GM18858 (cell line): ENCODE measurements around the gene SF1.

Experiments
- ATAC-seq: cut with Tn5 transposase; IDR thresholded peaks from one replicate; pipeline ENCODE4 v1.9.1; 2021; ENCODE audit not compliant: unreplicated experiment

Gene SF1

DNA sequence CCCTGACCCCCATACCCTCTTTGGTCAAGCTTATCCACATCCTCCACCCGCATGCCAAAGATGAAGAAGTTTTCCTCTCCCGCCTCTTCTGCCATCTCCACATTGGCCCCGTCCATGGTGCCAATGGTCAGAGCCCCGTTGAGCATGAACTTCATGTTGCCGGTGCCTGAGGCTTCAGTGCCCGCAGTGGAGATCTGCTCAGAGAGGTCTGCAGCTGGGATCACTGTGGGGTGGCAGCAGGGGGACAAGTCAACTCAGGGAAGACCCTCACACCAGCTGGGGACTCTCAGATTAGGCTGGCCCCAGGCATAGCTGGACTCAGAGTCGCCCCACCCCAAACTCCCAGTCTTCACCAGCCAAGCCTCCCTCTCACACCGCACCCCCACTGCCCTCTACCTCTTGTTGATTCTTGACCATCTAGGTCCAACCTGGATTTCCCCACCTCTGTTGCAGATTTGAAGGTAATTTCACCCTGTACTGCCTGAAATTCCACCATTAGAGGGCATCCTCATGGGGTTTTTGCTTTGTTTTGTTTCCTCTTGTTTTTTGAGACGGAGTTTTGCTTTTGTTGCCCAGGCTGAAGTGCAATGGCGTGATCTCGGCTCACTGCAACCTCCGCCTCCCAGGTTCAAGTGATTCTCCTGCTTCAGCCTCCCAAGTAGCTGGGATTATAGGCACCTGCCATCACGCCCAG is 27.8 kb downstream of the SF1 start:
- ATAC-seq = no peak

DNA sequence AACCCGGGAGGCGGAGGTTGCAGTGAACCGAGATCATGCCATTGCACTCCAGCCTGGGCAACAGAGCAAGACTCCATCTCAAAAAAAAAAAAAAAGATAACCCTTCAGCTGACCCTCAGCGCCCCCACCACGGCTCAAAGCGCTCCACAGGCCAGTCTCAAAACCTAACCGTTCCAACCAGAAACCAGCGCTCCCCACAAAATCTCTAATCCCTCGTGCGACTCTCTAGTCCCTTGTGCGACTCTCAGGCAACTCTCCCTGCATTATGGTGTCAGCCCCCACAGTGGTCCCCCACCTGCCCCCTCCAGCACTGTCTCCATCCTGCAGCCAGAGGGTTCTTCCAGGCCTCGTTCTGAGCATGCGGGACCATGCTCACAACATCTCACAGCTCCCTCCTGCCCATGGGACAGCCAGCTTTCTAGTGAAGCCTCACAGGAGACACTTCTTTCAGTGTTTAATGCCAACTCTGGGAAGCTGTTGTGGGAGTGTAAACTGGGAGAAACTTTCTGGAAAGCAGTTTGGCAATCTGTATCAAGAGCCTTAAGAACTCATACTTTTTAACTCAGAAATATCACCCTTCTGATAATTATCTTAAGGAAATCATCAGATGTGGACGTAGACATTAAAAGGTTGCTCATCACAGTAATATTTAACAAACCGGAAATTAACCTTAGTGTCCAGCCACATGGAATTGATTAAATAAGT is 30.2 kb downstream of the SF1 start:
- no peak for ATAC-seq

DNA sequence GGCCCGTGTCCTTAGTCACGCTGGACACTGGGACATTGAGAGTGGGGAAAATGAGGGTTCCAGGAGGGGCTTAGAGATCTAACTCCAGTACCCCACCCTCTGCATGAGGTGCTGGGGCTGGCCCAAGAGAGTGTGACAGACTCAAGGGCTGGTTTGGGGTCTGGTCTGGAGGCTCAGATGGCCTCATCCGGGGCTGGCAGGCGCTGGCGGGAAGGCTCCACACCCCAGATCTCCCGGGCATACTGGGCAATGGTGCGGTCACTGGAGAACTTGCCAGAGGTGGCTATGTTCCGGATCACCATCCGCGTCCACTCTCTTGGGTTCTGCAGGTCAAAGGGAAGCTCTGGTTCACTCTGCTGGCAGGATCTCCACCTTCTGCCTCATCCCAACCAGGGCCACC is 31.9 kb downstream of the SF1 start:
- no peak for ATAC-seq

DNA sequence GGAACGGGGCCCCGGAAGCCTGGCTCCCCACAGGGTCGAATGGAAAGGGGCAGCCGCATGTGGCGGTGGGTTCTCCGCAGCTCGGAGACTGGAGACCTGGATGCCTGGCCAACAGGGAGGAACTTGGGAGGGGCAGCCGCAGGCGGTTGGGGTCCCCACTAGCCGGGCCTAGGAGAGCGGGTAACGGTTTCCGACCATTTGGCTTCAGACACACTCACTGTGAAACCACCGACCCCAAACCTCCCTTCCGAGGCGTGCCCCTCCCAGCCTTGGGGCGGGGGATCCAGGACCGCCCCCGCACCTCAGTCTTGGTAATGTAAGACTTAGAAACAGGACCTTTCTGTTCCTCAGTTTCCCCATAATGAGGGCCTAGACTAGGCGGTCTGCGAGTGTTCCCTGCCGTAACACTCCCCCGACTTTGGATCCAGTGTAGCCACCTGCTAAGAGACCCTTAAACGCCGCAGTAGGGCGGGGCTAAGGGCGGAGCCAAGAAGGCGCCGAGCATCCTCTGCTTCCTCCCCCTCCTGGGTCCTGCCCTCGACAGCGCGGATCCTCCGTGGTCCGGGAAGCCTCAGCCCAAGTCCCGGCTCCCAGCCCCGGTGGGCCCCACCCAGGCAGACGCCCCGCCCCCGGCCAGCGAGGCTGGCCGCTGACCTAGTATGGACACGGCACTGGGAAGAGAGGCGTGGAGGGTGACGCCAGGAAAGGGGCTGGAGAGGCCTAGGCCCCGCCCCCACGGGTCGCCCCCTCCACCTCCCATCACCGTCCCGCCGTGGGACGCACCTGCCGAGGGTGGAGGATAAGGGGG is 32.6 kb downstream of the SF1 start:
- no peak for ATAC-seq

DNA sequence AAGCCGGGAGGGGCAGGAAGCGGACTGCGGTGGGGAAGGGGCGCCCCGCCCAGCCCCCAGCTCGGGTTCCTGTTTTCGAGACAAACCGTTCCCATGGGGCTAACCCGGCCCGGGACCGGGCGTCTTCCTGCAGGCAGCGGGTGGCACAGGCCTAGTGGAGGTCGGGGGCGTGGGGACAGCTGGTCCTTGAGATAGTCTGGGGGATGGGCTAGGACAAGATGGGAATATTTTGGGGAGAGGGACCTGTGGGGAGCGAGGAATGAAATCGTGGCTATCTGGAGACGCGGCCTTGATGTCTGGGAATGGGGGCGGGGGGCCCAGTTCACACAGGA is 33.2 kb downstream of the SF1 start:
- ATAC-seq = no peak

DNA sequence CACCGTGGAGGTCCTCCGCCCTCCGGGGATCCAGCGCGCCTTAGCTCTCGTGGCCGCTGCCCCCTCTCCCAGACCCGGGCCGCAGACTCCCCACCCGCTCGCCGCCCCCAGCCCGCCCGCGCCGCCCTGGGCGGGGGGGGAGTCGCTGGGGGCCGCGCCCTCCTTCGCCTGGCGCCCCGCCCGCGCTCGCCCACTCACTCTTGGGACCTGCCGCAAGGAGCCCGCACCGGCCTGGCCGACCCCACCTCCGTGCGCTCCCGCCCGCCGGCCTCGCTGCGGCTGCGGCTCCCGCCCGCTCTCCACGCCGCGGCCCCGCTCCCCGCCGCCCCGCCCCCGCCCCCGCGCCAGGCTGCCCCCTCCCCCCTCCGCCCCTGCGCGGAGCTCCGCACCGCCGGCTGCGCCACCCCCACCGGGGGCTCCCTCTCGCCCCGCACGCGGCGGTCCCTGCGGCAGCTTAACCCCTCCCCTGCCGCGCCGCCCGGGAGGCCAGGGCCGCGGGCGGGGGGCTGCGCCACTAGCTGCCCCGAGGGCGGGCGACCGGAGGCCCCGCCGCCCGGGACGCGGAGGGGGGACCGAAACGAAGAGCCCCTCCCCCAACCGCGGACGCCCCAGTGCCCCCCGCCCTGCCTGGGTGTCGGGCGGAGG is 33.7 kb downstream of the SF1 start:
- no peak for ATAC-seq

DNA sequence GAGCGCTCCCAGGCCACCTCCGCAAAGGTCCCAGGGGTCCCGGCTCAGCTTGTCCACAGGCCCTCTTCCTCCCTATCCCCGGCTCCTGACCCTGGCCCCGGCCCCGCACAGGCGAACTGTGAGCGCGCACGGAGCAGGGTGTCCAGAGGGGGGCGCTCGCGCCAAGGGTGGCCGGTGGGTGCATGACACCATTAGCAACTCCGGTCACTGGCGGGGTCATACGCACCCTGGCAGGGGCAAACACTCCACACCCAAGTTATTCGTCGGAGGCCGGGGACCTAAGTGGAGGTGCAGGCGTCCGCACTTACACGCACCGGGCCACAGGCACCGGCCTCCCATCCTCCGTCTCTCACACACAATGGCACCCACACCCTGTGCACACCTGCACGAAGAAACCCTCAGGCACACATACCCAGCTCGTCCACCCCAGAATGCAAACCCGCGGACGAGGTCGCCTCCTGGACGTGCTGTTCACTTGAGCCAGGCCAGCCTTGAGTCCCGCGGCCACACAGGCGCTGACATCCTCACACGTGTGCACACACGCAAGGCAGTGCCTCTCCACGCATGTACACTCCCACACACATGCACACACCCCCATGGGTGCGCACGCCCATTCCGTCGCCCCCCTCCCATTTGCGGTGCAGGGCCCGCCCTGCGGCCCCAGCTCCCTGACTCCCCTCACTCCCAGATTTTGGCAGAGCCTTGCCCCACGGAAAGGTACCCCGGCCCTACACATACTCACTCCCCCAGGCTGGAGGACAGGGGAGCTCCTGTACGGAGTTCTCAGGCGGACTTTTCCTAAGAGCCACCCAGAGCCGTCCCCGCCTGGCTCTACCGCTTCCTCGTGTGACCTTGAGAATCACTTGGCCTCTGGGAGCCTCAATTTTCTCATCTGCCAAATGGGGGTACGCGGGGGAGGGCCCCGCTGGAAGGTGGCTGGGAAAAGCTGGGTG is 34.5 kb downstream of the SF1 start, which contains the start of gene RASGRP2:
Gene RASGRP2, minus strand, starts transcription at position 552 of the 953 bp plus-strand sequence. CDS start 1,276 bp downstream, outside the sequence.
- no peak for ATAC-seq

DNA sequence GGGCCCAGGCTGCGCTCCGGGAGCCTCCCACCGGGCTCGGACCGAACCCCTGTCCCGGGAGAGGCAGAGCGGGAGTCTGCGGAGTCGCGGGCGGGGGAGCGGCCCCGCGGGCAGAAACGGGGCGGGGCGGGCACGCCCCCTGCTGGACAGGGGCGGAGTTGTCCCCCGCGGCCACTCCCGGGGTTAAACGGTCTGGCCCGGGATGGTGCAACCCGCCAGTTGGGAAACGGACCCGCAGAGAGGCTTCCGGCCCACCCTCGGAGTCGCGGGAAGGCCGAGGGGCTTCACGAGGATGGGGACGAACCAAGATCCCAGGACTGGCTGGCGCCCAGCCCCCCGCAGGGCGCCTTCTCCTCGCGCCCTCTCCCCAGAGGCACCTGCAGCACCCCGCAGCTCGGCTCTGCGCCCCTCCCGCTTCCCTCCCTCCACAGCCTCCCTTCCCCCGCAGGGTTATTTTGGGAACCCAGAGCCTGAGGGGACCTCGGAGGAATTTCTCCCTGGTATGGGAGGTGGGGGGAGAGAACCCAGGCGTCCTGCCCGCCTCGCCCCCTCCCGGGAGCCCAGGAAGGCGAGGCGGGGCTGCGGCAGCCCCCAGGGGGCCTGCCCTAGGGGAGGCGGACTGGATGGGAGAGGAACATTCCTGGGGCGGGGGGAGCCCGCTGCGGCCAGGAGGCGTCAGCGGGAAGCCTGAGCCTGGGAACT is 35.3 kb downstream of the SF1 start:
- no peak for ATAC-seq

DNA sequence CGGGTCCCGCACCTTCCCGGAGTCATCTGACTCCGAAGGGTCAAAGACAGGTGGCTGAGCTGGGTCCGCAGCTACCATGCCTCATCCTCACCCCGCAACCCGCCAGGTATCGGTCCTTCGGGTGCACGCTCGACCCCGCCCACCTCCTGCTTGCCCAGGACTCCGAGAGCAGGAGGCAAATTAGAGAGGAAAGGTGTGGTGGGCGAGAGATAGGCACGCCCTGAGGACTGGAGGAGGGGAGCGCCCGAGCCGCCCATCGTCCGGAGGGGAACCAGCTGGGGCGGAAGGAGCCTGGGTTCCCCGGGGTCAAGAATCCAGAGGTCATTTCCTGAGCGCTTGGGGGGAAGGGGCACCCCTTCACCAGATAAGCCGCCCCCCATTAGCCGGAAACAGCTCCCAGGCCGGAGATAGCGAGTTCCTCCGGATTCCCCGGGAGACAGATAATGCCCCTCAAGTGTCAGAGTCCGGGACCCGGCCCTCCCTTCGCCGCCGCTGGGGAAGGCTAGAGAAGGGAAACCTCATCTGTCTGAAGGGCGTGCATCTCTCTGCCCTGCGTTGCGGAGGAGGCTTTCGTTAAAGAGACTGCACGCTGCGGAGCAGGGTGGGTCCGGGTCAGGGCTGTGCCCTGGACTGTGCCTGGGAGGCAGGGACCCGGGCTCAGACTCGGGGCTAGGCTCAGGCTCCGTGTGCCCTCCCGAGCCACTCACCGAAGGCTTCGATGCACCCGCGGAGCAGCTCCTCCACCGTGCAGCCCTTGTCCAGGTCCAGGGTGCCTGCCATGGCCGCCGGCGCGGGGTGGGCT is 36.1 kb downstream of the SF1 start:
- no peak for ATAC-seq

DNA sequence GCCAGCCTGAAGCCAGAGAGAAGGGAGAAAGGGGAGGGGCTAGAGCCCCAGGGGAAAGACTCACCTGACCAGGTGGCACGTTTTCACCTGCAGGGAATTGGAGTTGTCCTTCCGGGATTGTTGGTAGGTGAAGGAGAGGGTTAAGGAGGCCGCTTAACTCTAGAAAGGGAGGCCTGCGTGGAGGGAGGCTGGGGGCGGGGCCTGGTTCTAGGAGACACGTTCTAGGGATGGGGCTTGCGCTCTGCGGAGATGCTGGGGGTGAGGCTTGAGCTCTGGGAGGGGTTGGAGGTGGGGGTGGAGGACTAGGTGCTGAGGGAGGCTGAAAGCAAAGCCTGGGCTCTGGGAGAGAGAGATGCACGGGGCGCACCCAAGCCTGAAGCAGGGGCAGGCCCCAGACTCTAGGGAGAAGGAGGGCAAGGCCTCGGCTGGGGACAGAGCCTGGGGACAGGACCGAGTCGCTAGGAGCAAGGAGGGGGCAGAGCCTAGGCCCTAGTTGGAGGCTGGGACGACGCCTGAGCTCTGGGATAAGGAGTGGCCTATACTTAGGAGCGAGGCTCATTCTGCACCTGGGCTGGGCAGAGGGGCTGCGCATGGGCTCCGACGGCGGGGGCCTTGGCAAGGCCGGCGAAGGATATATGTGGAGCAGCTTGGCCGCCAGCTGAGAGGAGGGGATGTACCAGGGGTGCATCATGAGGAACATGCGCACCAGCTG is 36.8 kb downstream of the SF1 start:
- no peak for ATAC-seq

DNA sequence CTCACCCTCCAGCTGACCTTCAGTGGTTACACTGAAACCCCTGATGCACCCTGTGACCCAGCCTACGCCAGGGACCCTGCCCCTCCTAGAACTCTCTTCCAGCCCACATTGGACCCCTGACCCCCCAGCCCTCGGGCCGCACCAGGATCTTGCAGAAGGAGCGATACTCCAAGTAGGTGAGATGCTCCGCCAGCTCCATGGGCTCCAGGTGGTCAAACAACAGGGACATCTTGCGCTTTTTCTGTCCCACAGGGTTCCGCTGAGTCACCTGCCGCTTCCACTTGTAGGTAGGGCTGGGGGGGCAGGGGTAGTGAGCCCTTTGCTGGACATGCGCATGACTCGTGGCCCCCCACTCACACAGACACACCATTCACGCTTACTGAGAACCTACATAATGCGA is 38.5 kb downstream of the SF1 start:
- ATAC-seq = no peak

DNA sequence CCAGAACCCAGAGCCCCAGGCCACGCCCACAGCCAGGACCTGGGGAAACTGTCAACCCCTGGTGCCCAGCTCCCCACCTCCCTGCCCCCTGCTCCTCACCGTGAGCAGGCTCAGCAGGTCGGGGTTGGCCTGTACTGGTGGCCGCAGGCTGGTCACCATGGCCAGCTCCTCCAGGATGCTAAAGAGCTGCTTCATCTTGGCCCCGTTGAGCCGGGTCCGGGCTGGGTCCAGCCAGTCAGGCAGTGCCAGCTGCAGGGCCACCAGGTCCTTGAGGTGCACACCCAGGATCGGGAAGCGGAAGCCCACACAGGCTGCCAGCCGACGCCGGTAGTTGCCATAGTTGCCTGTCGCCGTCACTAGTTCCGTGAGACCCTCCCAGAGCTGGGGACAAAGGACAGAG is 41.7 kb downstream of the SF1 start:
- no peak for ATAC-seq

DNA sequence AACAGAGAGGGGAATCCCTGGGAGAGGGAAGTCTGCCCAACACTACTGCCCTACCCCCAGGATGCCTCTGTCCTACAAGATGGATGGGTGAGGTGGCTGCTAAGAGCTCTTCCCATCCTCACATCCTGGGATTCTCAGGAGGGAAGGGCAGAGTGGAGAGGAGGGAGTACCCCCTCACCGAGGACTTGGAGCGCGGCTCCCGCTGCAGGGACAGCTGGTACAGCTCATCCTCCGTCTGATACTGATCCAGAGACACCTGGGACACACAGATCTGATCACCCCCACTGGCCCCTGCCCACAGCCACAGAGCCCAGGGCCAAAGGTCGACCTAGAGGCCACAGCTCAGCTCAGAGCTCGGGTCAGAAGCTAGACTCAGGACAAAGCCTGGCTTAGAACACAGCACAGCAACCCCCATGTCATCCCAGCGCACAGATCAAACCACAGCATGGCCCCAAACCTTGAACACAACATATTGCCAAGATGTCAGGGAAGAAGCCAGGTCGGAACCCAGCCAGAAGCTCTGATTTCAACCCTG is 42.5 kb downstream of the SF1 start:
- ATAC-seq = no peak

DNA sequence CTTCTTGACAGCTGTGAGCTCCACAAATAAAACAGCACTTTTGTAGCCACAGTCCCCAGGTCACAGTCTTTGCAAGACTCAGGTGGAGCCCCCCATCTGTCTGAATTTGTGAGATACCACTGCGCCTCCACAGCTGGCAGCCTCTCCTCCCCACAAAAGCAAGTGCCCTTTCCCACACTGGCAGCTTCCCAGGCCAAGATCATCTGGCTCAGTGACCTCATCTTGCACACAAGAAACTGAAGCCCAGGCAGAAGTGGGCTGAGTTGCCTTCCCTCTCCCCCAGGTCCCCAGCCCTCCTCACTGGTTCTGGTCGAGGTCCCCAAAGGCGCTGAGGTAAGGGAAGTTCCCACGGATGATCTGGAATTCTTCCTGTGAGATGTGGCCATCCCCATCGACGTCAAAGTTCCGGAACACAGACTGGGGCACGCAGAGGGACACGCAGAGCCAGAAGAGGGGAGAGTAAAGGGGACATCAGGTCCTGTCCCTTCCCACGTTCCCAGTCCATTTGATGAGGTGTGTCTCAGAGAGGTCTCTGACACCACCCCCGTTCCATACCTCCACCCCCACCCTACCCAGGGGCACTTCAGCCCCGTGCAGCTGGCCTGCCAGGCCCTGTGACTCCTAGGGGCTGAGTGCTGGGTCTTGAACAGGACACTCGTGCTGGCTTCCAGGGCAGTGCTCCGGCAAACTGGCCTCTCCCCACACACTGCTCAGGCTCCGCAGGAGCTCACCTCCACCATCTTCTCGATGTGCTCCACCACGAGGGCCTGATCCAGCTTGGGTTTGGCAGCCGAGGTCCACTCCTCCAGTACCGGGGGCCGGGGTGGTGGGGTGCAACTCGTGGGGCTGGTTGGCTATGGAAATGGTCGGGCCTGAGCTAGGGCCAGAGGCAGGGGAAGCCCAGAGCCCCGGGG is 43.3 kb downstream of the SF1 start:
- no peak for ATAC-seq

DNA sequence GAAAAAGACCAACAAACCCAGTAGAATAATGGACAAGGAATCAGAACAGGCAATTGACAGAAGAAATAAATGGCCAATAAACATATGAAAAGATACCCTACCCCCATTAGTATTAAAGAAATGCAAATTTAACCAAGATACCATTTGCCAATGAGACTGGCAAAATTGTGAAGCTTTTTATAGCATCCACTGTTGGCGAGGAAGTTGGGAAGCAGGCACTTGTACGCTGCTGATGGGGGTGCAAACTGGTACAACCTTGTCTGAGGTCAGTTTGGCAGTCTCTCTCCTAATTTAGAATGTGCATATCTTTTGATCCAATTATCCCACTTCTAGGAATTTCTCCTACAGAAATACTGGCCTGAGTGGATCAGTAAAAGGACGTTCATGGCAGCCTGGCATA is 46.7 kb downstream of the SF1 start:
- no peak for ATAC-seq

DNA sequence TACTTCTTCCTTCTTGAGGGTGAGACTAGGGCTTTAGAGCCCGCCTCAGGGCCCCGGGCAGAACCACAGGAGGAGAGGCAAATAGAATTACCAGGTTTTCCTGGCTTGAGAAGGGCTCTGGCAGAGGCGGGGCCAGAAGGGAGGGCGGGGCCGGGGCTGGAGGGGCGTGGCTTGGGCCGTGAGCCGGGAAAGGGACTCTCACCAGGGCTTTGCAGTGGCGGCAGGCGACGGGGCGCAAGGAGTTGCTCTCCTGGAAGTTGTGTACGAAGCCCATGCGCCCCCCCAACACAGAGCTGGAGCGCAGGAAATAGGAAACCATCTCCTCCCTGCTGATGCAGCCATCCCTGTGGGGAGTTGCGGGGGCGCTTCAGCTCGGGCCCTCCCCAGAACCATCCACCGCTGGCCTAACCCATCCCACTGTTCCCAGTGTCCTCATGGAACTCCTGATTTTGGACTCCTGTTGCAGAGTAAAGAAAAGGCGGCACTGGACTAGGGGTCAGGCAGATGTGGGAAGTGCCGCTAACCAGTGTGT is 48.4 kb downstream of the SF1 start:
- ATAC-seq = no peak
